MM.1S (cell line): ENCODE results near the gene TMEM187.

Source experiments
- CTCF ChIP-seq: fragments of 300-600 bp; sonication (generic); IDR thresholded peaks from 2 replicates; pipeline ENCODE4 v1.5.1; 2016; ENCODE audit warnings: antibody characterized with exemption, low read length, mixed read lengths
- EZH2 ChIP-seq: fragments of 300-600 bp; sonication (generic); optimal IDR thresholded peaks from 2 replicates; pipeline ENCODE3; 2017; ENCODE audit warnings: low read depth, mild to moderate bottlenecking, antibody characterized with exemption, low read length, mixed read lengths

GRCh38 chrX:153960786-153961185 lies 11.8 kb upstream of the TMEM187 start:
- TF ChIP-seq EZH2 (no peak), CTCF (no peak)
